Epithelial cell of esophagus (primary cell): Measurements from ENCODE around the gene CALHM5.

Experiments used
- DNase-seq: peaks from one replicate; pipeline ENCODE4 v3.0.0; 2010; ENCODE audit warnings: low read depth
- H3K4me3 ChIP-seq: 2 replicates; pipeline ENCODE4 v1.5.1; 2011; ENCODE audit warnings: mild to moderate bottlenecking, low read length, control low read depth
- CTCF ChIP-seq: IDR thresholded peaks from 2 replicates; pipeline ENCODE4 v1.5.1; 2011; ENCODE audit warnings: low read depth, mild to moderate bottlenecking, low read length, control low read depth, inconsistent platforms; ENCODE audit not compliant: insufficient read depth; ENCODE audit errors: missing control alignments

CALHM5 gene

GRCh38 chr6:116531675-116532570 is 20.5 kb downstream of the CALHM5 start:
- DNase-seq: peak; percentile 69
- H3K4me3 ChIP-seq: no peak overlapping the region
- peak; percentile 76 for TF ChIP-seq CTCF

DNA sequence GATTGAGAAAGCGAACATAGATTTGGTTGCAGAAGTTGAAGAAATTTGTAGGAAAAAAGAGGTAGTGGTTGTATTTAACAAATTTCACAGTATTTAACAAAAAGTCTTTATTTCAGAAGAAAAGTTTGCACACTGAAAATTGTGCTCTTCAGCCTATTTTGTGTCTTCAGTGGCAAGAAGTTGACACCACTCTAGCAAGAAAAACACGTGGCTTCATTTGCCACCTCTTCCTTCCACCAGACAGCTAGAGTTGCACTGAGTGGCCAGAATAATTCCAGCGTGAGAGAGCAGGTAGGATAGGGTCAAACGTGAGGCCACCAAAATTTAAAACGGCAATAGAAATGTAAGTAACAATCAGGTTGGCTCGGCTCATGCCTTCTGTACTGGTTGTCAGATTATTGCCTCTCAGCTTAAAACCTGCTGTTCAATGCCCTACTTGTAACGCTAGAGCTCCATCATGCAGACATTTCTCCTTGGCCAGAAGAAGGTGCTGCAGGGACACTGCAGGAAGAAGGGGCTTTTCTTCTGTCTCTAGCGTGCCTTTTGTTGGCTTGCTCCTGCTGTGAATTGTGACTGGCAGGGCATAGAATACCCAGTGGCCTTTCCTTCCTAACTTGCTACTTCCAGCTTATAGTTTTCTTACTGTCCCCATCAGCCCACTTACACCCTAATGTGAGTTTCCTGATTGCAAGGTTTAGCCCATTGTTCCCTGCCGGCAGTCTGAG is 22.0 kb downstream of the CALHM5 start:
- H3K4me3 ChIP-seq: no peak overlapping the region
- no peak for TF ChIP-seq CTCF
- no peak for DNase-seq

DNA sequence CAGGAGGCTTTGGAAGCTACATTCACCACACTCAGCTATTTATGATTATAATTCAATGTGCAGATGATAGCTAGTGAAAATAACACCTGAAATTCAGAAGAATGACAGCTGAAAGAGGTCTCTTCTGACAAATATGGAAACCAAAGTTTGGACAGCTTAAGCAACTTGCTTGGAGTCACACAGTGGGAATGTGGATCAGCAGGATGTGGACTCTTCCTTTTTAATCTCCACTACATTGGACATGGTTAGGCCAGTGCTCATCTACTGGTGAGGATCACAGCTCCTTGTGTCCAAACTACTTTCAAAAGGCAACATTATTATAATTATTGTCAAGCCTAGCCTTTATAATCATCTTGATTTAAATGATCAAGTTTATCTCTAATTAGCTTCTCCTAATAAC is 23.7 kb downstream of the CALHM5 start:
- no peak overlapping the region for H3K4me3 ChIP-seq
- TF ChIP-seq CTCF: no peak
- peak; percentile 84 for DNase-seq

GRCh38 chr6:116536216-116536621 is 24.8 kb downstream of the CALHM5 start:
- TF ChIP-seq CTCF: peak; percentile 67
- no peak overlapping the region for H3K4me3 ChIP-seq
- DNase-seq: peak; percentile 94

GRCh38 chr6:116542426-116542825 is 31.0 kb downstream of the CALHM5 start:
- peak; percentile 31 for DNase-seq
- no peak overlapping the region for H3K4me3 ChIP-seq
- no peak for TF ChIP-seq CTCF

DNA sequence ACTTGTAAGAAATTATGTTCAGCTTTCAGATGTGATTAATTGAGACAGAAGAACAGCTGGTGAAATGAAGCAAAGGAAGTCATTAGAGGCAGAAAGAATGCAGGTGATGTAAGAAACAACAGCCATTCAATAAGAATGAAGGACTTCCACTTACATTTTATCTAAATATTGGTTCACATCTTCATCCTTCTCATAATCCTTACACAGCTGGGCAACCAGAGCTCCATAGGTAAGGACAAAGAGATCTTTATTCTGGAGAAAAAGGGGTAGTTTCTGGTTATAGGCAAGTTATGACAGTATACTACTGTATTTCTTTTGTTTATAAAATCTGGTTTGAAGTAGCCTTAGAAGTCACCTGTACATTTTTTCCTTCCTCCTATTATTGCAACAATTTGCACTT is 31.7 kb downstream of the CALHM5 start:
- no peak overlapping the region for H3K4me3 ChIP-seq
- DNase-seq: no peak

More for the DNA sequence above, 31.7 kb downstream of the CALHM5 start:
- no peak for TF ChIP-seq CTCF
